Measurements from ENCODE around the gene KLHL20.
"Not testable (repeated sequence)": the region's sequence is repeated elsewhere in the genome, so short reads cannot be mapped to it uniquely, and the experiment has no call there.

KLHL20 gene

GRCh38 chr1:173714759-173715537 lies at the start of gene KLHL20:
Gene KLHL20 (plus strand): TSS chr1:173714981. CDS start chr1:173716044, 1,063 bp downstream.
- DNase-seq, result peak; percentile 90

- no peak for DNase-seq
Observed at GRCh38 chr1:173666646-173667045, 48.1 kb upstream of the KLHL20 start.

DNA sequence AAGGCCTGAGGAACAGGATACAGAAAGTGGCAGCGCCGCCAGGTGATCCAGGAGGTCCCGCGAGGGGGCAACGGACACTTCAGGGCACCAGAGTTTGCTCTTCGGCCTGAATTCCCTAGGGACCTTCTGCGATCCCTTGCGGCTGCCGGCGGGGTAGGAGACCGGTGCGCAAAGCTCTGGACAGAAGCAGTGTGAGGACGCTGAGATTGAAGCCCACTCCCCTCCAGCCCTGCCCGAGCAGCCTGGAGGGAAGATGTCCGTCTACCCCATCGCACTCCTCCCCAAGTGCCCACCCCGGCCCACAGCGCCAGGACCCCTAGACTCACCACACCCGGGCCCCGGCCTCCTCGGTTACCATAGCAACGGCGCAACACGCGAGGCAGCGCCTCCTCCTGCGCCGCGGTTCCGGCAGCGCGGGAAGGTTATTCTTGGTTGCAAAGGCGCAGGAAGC lies 45.3 kb upstream of the KLHL20 start, which contains the start of gene ANKRD45:
Gene ANKRD45 (minus strand): TSS at position 361 of the 451 bp plus-strand sequence. CDS start 10,433 bp downstream, outside the sequence.
- peak; percentile 81 for DNase-seq

DNA sequence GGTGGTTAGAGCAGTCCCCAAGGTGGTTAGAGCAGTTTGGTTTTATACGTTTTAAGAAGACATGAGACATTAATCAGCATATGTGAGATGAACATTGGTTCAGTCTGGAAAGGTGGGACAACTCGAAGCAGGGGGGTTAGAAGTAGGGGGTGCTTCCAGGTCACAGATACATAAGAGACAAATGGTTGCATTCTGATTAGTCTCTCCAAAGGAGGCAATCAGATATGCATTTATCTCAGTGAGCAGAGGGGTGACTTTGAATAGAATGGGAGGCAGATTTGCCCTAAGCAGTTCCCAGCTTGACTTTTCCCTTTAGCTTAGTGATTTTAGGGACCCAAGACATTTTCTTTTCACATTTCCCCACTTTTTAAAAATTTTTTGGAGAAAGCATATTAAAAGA lies 40.3 kb upstream of the KLHL20 start:
- not testable (repeated sequence) for DNase-seq

DNA sequence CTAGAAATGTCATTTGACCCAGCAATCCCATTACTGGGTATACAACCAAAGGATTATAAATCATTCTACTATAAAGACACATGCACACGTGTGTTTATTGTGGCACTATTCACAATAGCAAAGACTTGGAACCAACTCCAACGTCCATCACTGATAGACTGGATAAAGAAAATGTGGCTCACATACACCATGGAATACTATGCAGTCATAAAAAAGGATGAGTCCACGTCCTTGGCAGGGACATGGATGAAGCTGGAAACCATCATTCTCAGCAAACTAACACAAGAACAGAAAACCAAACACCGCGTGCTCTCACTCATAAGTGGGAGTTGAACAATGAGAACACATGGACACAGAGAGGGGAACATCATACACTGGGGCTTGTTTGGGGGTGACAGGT lies 34.6 kb upstream of the KLHL20 start:
- not testable (repeated sequence) for DNase-seq

DNA sequence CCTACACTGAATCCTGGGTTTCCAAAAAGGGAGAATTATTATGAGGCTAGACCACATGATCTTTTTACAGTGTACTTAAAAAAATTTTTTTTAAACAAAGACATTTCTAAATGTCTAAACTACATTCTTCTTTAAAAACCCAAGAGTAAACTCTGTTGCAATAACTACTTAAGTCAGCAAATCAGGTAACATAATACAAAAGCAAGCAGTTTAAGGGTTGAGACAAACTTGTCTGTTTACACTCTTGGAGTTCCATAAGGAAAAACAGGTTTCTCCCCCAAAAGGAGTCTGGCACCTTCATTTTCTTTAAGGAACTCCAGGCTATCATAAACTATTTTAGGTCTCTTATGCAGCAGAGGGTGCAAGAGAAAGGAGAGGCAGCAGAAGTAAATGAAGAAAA lies 32.6 kb upstream of the KLHL20 start:
- DNase-seq, result no peak

- not testable (repeated sequence) for DNase-seq
Observed at GRCh38 chr1:173683838-173684237, 30.9 kb upstream of the KLHL20 start.

DNA sequence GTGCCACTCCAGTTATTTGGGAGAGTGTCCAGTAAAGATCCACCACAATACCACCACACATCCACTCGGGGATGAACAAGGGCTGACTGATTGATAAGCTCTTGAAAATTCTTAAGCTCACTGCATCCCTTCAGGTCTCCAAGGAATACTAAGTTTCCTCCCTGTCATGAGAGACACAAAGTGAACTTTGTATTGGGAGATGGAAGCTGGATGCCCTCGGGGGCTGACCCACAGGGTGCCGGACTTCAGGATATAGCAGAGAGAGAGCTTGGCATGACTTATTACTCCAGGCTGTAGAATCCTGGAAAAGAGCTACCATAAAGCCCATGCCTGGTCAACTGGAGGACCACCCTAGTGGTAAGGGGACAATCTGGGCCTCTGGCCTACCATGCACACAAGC lies 29.7 kb upstream of the KLHL20 start:
- DNase-seq, result not testable (repeated sequence)

- no peak for DNase-seq
Observed at GRCh38 chr1:173688300-173688699, 26.5 kb upstream of the KLHL20 start.

DNA sequence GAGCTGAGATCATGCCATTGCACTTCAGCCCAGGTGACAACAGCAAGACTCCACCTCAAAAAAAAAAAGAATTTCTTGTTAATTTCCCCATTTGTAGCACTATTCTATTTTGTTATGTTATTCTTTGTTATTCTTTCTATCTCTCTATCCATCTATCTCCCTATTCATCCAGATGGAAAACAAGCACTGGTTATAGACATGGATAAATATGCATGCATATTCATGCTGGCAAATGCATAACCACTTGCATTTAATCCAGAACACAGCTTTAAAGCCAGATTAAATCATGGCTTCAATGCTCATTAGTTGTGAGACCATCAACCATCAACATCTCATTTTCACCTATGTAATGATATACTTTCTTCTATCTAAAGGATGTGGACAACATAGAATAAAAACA lies 21.5 kb upstream of the KLHL20 start:
- DNase-seq, result no peak

- not testable (repeated sequence) for DNase-seq
Observed at GRCh38 chr1:173701299-173701698, 13.5 kb upstream of the KLHL20 start.

DNA sequence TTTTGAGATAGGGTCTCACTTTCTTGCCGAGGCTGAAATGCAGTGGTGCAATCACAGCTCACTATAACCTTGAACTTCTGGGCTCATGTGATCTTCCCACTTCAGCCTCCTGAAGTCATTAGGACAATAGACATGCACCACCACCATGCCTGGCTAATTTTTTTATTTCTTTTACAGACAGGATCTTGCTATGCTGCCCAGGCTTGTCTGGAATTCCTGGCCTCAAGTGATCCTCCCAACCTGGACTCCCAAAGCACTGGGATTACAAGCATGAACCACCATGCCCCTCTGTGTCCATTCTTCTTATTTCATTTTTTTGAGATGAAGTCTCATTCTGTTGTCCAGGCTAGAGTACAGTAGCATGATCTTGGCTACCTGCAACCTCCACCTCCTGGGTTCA lies 12.0 kb upstream of the KLHL20 start:
- DNase-seq, result no peak

DNA sequence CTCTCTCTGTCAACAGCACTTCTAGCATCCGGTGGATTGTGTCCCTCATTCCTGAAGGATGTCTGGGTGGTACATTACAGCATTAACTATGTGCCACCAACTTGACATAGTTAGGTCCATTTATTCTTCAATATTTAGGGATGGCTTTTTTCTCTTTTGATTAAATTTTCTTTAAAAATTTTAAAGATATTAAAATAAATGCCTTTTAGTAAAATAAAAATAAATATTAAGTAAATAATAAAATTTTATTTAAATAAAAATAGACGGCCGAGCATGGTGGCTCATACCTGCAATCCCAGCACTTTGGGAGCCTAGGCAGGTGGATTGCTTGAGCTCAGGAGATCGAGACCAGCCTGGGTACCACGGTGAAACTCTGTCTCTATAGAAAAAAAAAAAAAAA lies 9.7 kb upstream of the KLHL20 start:
- DNase-seq, result no peak

DNA sequence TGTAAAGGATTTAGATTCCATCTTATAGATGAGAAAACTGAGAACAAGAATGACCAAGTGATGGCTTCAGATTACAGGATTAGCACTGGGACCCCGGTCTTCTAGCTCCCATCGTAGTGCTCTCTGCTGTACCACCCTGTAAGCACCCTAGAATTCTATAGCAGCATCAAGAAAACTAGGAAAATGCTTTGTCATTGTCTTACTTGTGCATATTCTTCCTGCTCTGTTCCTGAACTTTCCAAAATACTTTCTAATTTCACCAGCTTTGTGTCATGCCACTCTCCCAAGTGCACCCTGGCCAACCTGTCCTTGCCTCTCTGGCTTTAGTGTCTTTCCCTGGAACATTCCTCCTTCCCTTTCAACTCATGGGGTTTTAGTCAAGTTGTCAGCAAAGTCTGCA lies 6.0 kb upstream of the KLHL20 start:
- no peak for DNase-seq

DNA sequence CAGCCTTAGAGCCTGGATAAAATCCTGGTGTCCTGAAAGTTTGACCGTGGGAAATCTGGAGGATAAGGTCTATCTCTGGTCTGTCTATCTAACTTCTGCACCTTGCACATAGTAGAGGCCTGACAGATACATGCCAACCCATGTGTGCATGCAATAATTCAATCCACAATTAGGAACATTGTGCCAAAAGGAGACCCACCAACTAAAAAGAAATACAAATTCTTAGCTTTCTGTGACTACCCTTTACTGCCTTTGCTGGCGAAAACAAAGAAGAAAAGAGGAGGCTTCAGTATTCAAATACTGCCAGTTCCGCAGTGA lies 381 bp upstream of the KLHL20 start:
- no peak for DNase-seq

GRCh38 chr1:173715538-173715844 lies 710 bp downstream of the KLHL20 start:
- DNase-seq, result no peak

DNA sequence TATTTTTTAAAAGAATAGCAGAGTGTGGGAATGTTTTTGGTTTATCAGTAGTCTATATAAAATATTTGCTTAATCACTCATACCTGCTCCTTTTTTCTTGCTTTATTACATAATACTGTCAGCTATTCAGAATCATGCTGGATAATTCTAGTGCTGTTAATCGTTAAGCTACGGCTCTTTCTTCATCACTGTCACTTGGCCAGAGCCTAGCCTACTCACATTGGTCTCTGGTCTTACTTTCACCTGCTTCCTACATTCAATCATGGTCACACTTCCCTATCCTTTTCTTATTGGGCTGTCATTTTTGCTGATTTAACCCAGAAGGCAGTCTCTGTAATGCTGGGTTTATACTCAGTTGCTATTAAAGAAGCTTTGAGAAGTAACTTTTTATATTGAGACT lies 2.5 kb downstream of the KLHL20 start:
- no peak for DNase-seq

- DNase-seq, result not testable (repeated sequence)
Observed at GRCh38 chr1:173731331-173731730, 16.6 kb downstream of the KLHL20 start.

DNA sequence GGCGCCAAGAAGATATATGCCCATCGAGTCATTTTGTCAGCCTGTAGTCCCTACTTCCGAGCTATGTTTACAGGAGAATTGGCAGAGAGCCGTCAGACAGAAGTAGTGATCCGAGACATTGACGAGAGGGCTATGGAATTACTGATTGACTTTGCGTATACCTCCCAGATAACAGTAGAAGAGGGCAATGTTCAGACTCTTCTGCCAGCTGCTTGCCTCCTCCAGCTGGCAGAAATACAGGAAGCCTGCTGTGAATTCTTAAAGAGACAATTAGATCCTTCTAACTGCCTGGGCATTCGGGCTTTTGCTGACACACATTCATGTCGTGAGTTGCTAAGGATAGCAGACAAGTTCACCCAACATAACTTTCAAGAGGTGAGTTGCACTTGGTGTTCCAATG lies 19.1 kb downstream of the KLHL20 start:
- no peak for DNase-seq

DNA sequence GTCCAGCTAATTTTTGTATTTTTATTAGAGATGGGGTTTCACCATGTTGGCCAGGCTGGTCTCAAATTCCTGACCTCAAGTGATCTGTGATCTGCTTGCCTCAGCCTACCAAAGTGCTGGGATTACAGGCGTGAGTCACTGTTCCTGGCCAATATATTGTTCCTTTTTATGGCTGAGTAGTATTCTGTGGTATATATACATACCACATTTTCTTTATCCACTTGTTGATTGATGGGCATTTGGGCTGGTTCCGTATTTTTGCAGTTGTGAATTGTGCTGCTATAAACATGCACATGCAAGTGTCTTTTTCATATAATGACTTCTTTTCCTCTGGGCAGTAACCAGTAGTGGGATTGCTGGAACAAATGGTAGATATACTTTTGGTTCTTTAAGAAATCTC lies 21.3 kb downstream of the KLHL20 start:
- DNase-seq, result not testable (repeated sequence)

GRCh38 chr1:173742203-173742886 lies 27.6 kb downstream of the KLHL20 start:
- no peak for DNase-seq

DNA sequence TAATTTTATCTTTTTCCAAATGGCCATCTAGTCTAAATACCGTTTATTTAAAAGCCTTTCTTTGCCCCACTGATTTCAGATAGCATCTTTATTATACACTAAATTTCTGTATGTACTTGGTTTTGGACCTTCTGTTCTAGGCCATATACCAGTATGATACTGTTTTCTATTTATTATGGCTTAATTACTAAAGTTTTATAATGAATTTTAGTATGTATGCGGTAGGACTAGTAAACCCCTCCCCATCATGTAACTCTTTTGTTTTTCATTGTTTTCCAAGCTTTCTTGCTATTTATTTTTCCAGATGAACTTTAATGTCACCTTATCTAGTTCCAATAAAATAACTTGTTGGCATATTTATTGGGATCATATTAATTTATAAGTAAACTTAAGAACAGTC lies 29.9 kb downstream of the KLHL20 start:
- no peak for DNase-seq

- no peak for DNase-seq
Observed at GRCh38 chr1:173749137-173749536, 34.4 kb downstream of the KLHL20 start.

GRCh38 chr1:173753830-173754229 lies 39.0 kb downstream of the KLHL20 start:
- no peak for DNase-seq

DNA sequence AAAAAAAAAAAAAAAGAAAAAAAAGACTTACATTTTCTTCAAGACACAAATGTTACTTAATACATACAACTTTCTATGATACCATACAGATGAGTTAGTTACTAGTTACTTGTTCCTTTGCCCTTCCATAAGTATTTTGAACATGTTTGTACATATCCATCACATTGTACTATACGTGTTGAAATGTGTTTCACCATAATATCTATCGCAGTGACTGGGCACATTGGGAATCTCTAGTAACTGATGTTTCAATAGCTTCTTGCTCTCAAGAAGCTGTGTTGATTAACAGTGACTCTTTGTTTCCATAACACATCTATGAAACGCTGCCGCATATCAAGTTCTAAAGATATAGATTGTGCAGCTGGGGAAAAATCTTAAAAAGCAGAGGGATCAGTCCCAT lies 42.9 kb downstream of the KLHL20 start:
- no peak for DNase-seq

Measured in right hindlimb (tissue), 1 donor.